GM21529 (cell line): ENCODE results near the gene TSC22D4.
A peak's percentile ranks its signal among the peaks of the same experiment; 100 is the strongest.

Experiments
- ATAC-seq: cut with Tn5 transposase; IDR thresholded peaks from one replicate; pipeline ENCODE4 v1.9.1; 2021; ENCODE audit not compliant: unreplicated experiment

Gene TSC22D4

DNA sequence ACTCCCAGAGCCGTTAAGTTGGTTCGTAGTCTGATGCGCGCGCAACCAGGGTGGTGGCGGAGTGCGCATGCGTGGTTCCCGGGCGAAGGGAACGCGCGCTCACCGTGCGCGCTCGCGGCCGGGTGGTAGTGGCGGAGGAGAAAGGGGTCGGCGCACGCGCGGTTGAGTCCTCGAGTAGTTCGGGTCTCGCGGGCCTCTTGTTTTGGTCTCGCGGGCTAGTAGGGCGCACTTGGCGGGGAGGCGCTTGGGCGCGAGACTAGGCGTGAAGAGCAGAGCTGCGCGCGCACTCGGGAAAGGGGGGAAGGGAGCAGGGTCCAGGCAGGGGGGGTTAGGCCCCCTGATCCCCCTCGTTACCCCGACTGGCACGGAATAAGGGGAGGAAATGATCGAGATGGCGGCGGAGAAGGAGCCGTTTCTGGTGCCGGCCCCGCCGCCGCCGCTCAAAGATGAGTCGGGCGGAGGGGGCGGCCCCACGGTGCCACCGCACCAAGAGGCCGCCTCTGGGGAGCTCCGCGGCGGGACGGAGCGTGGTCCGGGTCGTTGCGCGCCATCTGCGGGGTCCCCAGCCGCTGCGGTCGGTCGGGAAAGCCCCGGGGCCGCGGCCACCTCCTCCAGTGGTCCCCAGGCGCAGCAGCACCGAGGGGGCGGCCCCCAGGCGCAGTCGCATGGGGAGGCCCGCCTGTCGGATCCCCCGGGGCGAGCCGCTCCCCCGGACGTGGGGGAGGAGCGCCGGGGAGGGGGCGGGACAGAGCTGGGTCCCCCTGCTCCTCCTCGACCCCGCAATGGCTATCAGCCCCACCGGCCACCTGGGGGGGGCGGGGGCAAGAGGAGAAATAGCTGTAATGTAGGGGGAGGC lies 49.1 kb downstream of the TSC22D4 start, which contains the start of gene MEPCE:
Gene MEPCE, plus strand, starts transcription at position 195 of the 856 bp plus-strand sequence. Its CDS starts 188 bp downstream, at position 383.
- ATAC-seq: peak; percentile 38

DNA sequence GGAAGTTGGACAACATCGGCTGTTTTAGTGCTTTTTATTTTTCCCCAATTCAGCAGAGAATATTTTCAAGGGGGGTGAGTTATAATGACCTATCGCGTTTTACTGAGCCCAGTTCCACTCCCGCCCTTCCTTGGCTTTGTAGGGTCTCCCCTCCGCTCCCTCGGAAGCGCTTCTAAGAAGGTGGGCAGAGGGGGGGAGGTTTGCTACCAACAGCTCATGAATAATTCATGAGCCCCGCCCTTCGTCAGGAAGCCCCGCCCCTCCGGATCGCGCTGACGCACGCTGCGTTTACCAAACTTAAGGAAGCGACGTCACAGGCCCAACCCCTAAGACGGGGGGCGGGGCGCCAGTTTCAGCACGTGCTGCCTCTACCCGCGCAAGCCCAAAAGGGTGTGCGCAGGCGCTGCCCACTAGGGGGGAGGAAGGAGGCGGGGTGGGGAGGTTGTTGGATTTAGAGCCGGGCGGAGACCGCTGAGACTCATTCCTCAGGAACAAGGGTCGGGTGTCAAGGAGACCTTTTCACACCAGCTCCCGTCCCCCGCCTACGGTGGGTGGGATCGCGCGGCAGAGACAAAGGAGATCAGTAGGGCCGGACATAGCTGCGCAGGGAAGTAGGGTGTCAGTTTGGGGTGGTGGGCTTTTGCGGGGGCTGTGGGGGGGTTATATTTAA lies 49.9 kb downstream of the TSC22D4 start:
- ATAC-seq: peak; percentile 45

DNA sequence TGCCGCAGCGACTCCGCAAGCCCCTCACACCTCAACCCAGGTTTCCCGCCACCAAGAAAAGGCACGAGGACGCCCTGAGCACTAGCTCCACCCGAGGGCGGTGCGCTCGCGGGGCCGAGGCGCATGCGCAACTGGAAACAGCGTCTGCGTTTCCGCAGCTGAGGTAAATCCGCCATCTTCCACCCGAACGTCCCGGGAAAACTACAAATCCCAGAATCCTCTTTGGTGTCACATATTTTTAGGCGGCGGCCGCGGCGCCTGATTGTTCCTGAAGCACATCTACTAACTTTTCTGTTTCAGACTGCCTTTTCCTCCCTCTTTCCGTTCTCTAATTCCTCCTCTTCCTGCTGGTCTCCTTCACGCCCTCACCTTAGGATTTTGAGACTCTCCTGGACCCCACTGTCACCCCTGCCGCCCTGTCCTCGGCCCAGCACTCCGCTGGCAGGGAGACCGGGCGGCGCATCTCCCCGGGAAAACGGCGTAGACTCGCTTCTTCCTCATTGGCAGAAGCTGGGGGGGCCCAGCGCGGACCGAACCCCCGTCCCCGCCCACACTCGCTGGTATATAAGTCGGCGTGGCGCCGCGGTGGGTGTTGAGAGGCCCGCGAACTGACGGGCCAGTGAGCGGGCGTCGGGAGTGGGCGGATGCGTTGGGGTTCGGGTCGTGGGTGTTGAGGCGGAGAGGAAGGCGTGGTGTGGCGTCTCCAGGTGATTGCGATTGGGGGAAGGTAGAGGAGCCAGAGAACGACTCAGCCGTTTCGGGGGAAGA lies 50.6 kb downstream of the TSC22D4 start, which contains the start of gene ZCWPW1:
Gene ZCWPW1, minus strand, starts transcription at position 505 of the 768 bp plus-strand sequence. CDS start 8,054 bp downstream, outside the sequence.
- ATAC-seq: peak; percentile 39

DNA sequence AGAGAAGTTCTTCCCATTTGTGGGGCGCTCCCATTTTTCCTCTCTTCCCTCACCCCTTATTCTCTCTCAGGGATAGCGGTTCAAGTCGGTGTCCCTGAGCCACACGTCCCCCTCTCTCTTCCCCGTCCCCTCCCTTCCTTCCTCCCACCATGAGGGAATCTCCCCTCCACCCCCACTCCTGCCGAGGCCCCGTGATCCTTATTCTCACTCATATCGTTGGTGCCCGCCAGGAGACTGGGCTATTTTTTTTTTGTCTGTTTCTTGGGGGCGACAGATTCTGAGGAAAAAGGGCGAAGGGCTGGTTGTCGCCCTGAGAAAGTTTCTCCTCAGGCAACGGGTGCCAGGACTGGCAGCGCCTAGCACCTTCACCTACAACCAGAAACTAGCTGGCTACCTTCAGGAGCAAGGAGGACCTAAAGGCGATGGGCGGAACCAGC lies 51.2 kb downstream of the TSC22D4 start:
- no peak for ATAC-seq

DNA sequence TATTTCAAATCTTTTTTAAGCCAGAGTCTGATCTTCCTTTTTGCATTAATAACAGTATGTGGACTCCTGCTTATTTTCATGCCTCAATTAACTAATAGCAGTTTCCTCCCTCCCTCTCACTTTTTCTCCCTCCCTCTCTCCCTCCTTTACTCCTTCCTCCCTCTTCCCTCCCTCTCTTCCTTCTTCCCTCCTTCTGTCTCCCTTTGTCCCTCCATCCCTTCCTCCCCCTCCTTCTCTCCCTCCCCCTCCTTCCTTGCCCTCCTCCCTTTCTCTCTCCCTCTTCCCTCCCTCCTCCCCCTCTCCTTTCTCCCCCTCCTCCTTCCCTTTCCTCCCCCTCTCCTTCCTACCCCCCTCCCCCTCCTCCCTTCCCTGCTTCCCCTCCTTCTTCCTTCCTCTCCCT lies 52.5 kb downstream of the TSC22D4 start:
- no peak for ATAC-seq

DNA sequence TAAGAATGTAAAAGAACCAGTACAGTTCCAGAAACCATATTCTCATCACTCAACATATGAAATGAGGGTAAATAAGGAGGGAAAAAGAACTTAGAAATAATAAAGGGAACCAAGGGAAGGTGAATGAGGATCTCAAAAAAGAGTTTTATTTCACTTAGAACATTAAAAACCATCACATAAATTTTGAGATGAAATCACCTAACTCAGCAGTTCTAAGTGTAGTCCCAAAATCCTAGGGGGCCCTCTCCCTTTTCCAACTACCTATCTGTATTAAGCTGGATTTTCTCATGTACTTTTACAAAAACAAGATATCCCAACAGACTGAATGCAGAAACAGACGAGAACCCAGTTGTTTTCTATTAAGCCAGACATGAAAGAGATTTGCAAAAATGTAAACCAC lies 53.7 kb downstream of the TSC22D4 start:
- ATAC-seq: no peak

DNA sequence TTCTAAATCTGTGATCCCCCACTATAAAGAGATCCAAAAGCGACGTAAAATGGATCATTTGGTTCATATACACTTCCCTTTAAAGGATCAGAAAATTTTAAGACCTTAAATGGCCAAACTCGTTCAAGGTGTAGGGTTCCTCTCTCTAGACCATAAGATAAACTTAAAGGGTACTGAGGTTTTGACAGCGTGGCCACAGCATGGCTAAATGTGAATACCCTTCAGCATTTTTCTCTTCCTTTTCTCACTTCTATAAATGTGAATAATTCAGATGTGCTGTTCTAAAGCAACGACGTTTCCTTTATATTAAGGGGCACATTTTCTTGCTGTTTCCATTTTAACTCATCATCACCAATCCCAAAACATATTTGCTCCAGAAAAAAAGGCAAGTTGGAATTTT lies 55.7 kb downstream of the TSC22D4 start:
- no peak for ATAC-seq

DNA sequence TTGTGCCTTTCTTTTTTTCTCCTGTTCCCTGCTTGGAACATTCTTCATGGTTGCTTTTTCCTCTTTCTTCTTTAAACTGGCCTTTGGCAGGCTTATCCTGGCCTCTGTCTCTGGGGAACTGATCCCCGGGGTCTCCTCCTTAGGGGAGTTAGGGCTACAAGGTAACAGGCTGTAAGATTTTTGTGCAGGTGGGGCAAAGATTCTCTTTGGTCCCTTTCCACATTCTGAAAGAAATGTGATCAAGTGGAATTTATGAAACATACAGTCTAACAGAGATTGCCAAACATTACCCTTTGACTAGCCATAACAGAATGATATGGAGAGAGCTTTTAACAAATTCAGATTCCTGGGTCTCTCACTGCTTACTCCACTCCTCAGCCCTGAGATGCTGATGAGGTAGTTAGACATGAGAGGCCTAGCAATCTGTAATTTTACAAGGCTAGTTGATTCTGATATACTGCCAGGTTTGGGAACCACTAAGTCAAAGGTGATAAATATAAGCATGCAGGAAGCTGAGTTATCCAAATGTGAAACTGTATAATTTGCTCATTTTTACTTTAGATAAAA lies 59.3 kb downstream of the TSC22D4 start:
- no peak for ATAC-seq

DNA sequence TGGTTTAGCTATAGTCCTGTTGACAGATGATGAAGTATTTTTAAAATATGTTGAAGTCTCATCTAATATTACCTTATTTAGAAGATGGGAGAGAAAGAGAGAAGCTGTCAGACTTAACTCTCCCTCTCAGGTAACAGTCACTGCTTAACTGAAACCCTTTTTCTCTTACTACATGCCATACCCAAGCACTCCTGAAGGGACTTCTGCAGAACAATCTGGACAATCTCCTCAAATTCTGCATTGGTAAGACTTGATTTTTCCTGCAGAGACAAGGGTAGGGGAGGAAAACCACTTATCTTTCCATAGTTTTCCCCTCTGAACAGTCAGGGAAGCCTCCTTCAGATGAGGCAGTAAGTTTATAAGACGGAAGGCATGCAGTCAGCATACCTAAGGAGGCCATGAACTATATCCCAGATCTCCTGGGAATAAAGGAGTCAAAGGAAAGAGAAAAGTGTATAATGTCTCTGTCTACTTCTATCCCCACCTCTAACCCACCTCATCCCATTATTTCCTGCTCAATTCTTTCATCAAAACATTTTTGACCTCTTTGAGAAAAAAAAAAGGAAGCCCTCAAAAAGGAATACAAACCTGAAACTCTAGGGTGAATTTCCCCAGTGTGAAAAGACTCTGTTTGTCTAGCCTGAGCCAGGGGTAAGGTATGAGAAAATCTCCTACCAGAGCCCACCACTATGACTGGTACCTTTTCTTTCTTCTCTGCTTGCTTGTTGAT lies 59.9 kb downstream of the TSC22D4 start:
- ATAC-seq: no peak
